Smooth muscle cell (in vitro differentiated cells): ENCODE results near the gene FBXO31. TPM values are rescaled to one million over a fixed set of nuclear protein-coding genes. Genes with fewer than 3 reads are reported as not detected.

Experiments used
- DNase-seq: peaks from one replicate; lab custom pipeline; 2025; ENCODE audit not compliant: unreplicated experiment; lab: John Stamatoyannopoulos, UW
- H2AFZ ChIP-seq: fragments of 200-600 bp; sonication (generic); 2 replicates; pipeline ENCODE4 v1.6.0; 2016; ENCODE audit warnings: antibody characterized with exemption, low read depth, mild to moderate bottlenecking
- H3F3A ChIP-seq: fragments of 200-600 bp; sonication (generic); 2 replicates; pipeline ENCODE4 v1.6.0; 2017; ENCODE audit warnings: antibody characterized with exemption, low read depth
- H3K27ac ChIP-seq: fragments of 200-600 bp; sonication (generic); 2 replicates; pipeline ENCODE4 v1.5.1; 2016; ENCODE audit warnings: low read depth, mild to moderate bottlenecking
- H3K27me3 ChIP-seq: fragments of 200-600 bp; sonication (generic); 2 replicates; pipeline ENCODE4 v1.6.1; 2016; ENCODE audit warnings: low read depth, mild to moderate bottlenecking
- H3K36me3 ChIP-seq: fragments of 200-600 bp; sonication (generic); 2 replicates; pipeline ENCODE4 v1.5.1; 2016; ENCODE audit warnings: low read depth
- H3K4me1 ChIP-seq: fragments of 200-600 bp; sonication (generic); 2 replicates; pipeline ENCODE4 v1.5.1; 2016; ENCODE audit warnings: low read depth
- H3K4me2 ChIP-seq: fragments of 200-600 bp; sonication (generic); 2 replicates; pipeline ENCODE4 v1.6.0; 2016; ENCODE audit warnings: mild to moderate bottlenecking
- H3K4me3 ChIP-seq: fragments of 200-600 bp; sonication (generic); 2 replicates; pipeline ENCODE4 v1.5.1; 2016; ENCODE audit warnings: mild to moderate bottlenecking
- H3K79me2 ChIP-seq: fragments of 200-600 bp; sonication (generic); 2 replicates; pipeline ENCODE4 v1.6.0; 2016; ENCODE audit warnings: low read depth, mild to moderate bottlenecking
- H3K9ac ChIP-seq: fragments of 200-600 bp; sonication (generic); 2 replicates; pipeline ENCODE4 v1.6.0; 2016; ENCODE audit warnings: low read depth
- H3K9me3 ChIP-seq: fragments of 200-600 bp; sonication (generic); replicated peaks from 2 replicates; pipeline ENCODE4 v1.5.1; 2016; ENCODE audit warnings: low read depth
- H4K20me1 ChIP-seq: fragments of 200-600 bp; sonication (generic); 2 replicates; pipeline ENCODE4 v1.6.0; 2016; ENCODE audit warnings: low read depth
- CTCF ChIP-seq: fragments of 200-600 bp; sonication (generic); IDR thresholded peaks from 2 replicates; pipeline ENCODE4 v1.5.1; 2017; ENCODE audit warnings: borderline replicate concordance, mild to moderate bottlenecking, antibody characterized with exemption; ENCODE audit not compliant: insufficient read depth, poor library complexity, severe bottlenecking
- WGBS: methylation state at CpG from one replicate; pipeline ENCODE4 v1.1.7; 2016; ENCODE audit warnings: low lambda C conversion rate; 5-methylcytosine and 5-hydroxymethylcytosine counted together
- polyA plus RNA-seq: library from polyadenylated mRNA; unstranded; fragments of >200 nt; fragmentation: Nextera tagmentation; extraction: Ambion mirVana; gene quantifications from 2 replicates; pipeline ENCODE4 v1.2.1, GENCODE V29; 2016
- total RNA-seq: library from RNA; depleted of rRNA; stranded (reverse); fragments of >200 nt; gene quantifications from 2 replicates; pipeline ENCODE4 v1.2.3, GENCODE V29; 2014

The FBXO31 gene
- total and polyA plus RNA-seq, 2 experiments from 2014 or later, result 13.9 to 25.6 TPM

- no peak overlapping the region for H3K9ac ChIP-seq
- no peaks in the 10 kb centered on the region for H3F3A ChIP-seq
- no peak overlapping the region for H3K4me3 ChIP-seq
- H4K20me1 ChIP-seq, result peaks cover 15% of the 10 kb centered on the region
- H2AFZ ChIP-seq, result no peak overlapping the region
- no peaks in the 10 kb centered on the region for H3K36me3 ChIP-seq
- no peaks in the 10 kb centered on the region for H3K9me3 ChIP-seq
- no peak overlapping the region for H3K27ac ChIP-seq
- no peak for DNase-seq
- H3K4me2 ChIP-seq, result no peak overlapping the region
- no peak for TF ChIP-seq CTCF
- H3K4me1 ChIP-seq, result no peaks in the 10 kb centered on the region
- no peaks in the 10 kb centered on the region for H3K27me3 ChIP-seq
- WGBS, result 96% methylated on average over 9 of the region's 9 CpGs
- no peaks in the 10 kb centered on the region for H3K79me2 ChIP-seq
Observed at GRCh38 chr16:87415441-87415840, 31.9 kb upstream of the FBXO31 start.

- Histone ChIP-seq H3K79me2 (no peaks in the 10 kb centered on the region), H3K9me3 (no peaks in the 10 kb centered on the region), H3K27ac (no peak overlapping the region), H4K20me1 (peaks cover 18% of the 10 kb centered on the region), H3K4me2 (no peak overlapping the region), H3K9ac (no peak overlapping the region), H3F3A (no peaks in the 10 kb centered on the region), H2AFZ (no peak overlapping the region), H3K36me3 (no peaks in the 10 kb centered on the region), H3K4me1 (no peaks in the 10 kb centered on the region), H3K4me3 (no peak overlapping the region), H3K27me3 (no peaks in the 10 kb centered on the region)
- no peak for TF ChIP-seq CTCF
- 91% methylated on average over 24 of the region's 24 CpGs for WGBS
- no peak for DNase-seq
Observed at GRCh38 chr16:87414251-87414680, 30.7 kb upstream of the FBXO31 start.

GRCh38 chr16:87412996-87413421, 29.4 kb upstream of the FBXO31 start:
- no peaks in the 10 kb centered on the region for H3K27me3 ChIP-seq
- no peaks in the 10 kb centered on the region for H3K9me3 ChIP-seq
- H3K4me2 ChIP-seq, result no peak overlapping the region
- no peak overlapping the region for H2AFZ ChIP-seq
- H3K79me2 ChIP-seq, result no peaks in the 10 kb centered on the region
- H3K9ac ChIP-seq, result no peak overlapping the region
- H3K4me1 ChIP-seq, result no peaks in the 10 kb centered on the region
- H3K27ac ChIP-seq, result no peak overlapping the region
- 95% methylated on average over 27 of the region's 27 CpGs for WGBS
- DNase-seq, result no peak
- H3F3A ChIP-seq, result no peaks in the 10 kb centered on the region
- no peaks in the 10 kb centered on the region for H3K36me3 ChIP-seq
- peaks cover 22% of the 10 kb centered on the region for H4K20me1 ChIP-seq
- no peak overlapping the region for H3K4me3 ChIP-seq
- no peak for TF ChIP-seq CTCF

GRCh38 chr16:87412371-87412995, 28.9 kb upstream of the FBXO31 start:
- TF ChIP-seq CTCF, result no peak
- Histone ChIP-seq H4K20me1 (peaks cover 22% of the 10 kb centered on the region), H3K9ac (no peak overlapping the region), H3K4me2 (no peak overlapping the region), H3K4me1 (no peaks in the 10 kb centered on the region), H3K79me2 (no peaks in the 10 kb centered on the region), H2AFZ (no peak overlapping the region), H3K27me3 (no peaks in the 10 kb centered on the region), H3K36me3 (no peaks in the 10 kb centered on the region), H3K4me3 (no peak overlapping the region), H3F3A (no peaks in the 10 kb centered on the region), H3K9me3 (no peaks in the 10 kb centered on the region), H3K27ac (no peak overlapping the region)
- no peak for DNase-seq
- 94% methylated on average over 31 of the region's 31 CpGs for whole genome bisulfite sequencing
